Measurements from ENCODE around the gene CHMP2A.

Gene CHMP2A

GRCh38 chr19:58563034-58563573 is 8.2 kb upstream of the CHMP2A start:
- no peaks in the 10 kb centered on the region for H3K27me3 ChIP-seq (ENCODE audit: control insufficient read depth in 1 of 2, insufficient read depth in 1 of 2, low read length in 2 of 2)
- H3K9me3 ChIP-seq (ENCODE audit: control insufficient read depth, low read length): no peaks in the 10 kb centered on the region
- H3K79me1 ChIP-seq (replicated peaks; ENCODE audit: low read length, poor library complexity, severe bottlenecking): peaks cover 26% of the 10 kb centered on the region
- H3K4me2 ChIP-seq (ENCODE audit: low read length, poor library complexity, severe bottlenecking): no peak overlapping the region
- H3K14ac ChIP-seq (ENCODE audit: low read length in 2 of 2): no peak overlapping the region
- 37% methylated on average over 40 of the region's 40 CpGs for WGBS
- peak overlapping the region; percentile 26 to 70 for H3K4me3 ChIP-seq (ENCODE audit: insufficient read depth in 1 of 2, low read depth in 1 of 2, low read length in 2 of 2)
- peak overlapping the region; percentile 74 for H3K9ac ChIP-seq (ENCODE audit: low read length)
- DNase-seq: no peak
- no peak overlapping the region for H3K27ac ChIP-seq (ENCODE audit: low read length, poor library complexity, severe bottlenecking)
- H3K18ac ChIP-seq (ENCODE audit: low read depth in 1 of 2, low read length in 2 of 2): no peak overlapping the region
- no peak overlapping the region for H3K4ac ChIP-seq (ENCODE audit: low read depth in 1 of 2, low read length in 2 of 2)
- no peak overlapping the region for H2BK12ac ChIP-seq (ENCODE audit: low read length in 2 of 2)
- no peak overlapping the region for H2BK5ac ChIP-seq (ENCODE audit: low read depth, low read length, poor library complexity, severe bottlenecking)
- H2AFZ ChIP-seq (ENCODE audit: low read depth, low read length): no peak overlapping the region
- H4K8ac ChIP-seq (ENCODE audit: low read length): peak overlapping the region; percentile 82
- peaks cover 19 to 22% of the 10 kb centered on the region in 2 experiments for H3K36me3 ChIP-seq (ENCODE audit: control insufficient read depth in 1 of 2, insufficient read depth in 2 of 2, low read depth in 1 of 2, low read length in 2 of 2)
- no peak overlapping the region for H2BK120ac ChIP-seq (ENCODE audit: low read depth, low read length)
- no peak overlapping the region for H2BK15ac ChIP-seq (ENCODE audit: low read depth, poor library complexity, severe bottlenecking)
- H3K4me1 ChIP-seq (ENCODE audit: control insufficient read depth, insufficient read depth, low read depth, low read length): peaks cover 18% of the 10 kb centered on the region
- no peak overlapping the region for H2AK5ac ChIP-seq (ENCODE audit: low read length, severe bottlenecking)
- no peak overlapping the region for H4K91ac ChIP-seq (ENCODE audit: low read length)
- H3K23ac ChIP-seq (ENCODE audit: low read length in 2 of 2): peak overlapping the region in 1 of 2 experiments; percentile 20

- no peak overlapping the region for H3K27ac ChIP-seq (ENCODE audit: low read length, poor library complexity, severe bottlenecking)
- no peak overlapping the region for H2BK120ac ChIP-seq (ENCODE audit: low read depth, low read length)
- H2BK12ac ChIP-seq (ENCODE audit: low read length in 2 of 2): no peak overlapping the region
- 52% methylated on average over 102 of the region's 107 CpGs for WGBS
- no peaks in the 10 kb centered on the region for H3K9me3 ChIP-seq (ENCODE audit: control insufficient read depth, low read length)
- H2BK15ac ChIP-seq (ENCODE audit: low read depth, poor library complexity, severe bottlenecking): no peak overlapping the region
- H3K23ac ChIP-seq (ENCODE audit: low read length in 2 of 2): peak overlapping the region in 1 of 2 experiments; percentile 0
- H3K14ac ChIP-seq (ENCODE audit: low read length in 2 of 2): no peak overlapping the region
- H2BK5ac ChIP-seq (ENCODE audit: low read depth, low read length, poor library complexity, severe bottlenecking): no peak overlapping the region
- peaks cover 19% of the 10 kb centered on the region for H3K4me1 ChIP-seq (ENCODE audit: control insufficient read depth, insufficient read depth, low read depth, low read length)
- peaks cover 26% of the 10 kb centered on the region for H3K79me1 ChIP-seq (replicated peaks; ENCODE audit: low read length, poor library complexity, severe bottlenecking)
- no peak overlapping the region for H2AK5ac ChIP-seq (ENCODE audit: low read length, severe bottlenecking)
- H4K8ac ChIP-seq (ENCODE audit: low read length): peak overlapping the region; percentile 82
- H3K9ac ChIP-seq (ENCODE audit: low read length): peak overlapping the region; percentile 74
- peak overlapping the region in 1 of 2 experiments; percentile 32 for H3K18ac ChIP-seq (ENCODE audit: low read depth in 1 of 2, low read length in 2 of 2)
- H3K27me3 ChIP-seq (ENCODE audit: control insufficient read depth in 1 of 2, insufficient read depth in 1 of 2, low read length in 2 of 2): no peaks in the 10 kb centered on the region
- H4K91ac ChIP-seq (ENCODE audit: low read length): peak overlapping the region; percentile 70
- peaks cover 13 to 21% of the 10 kb centered on the region in 2 experiments for H3K36me3 ChIP-seq (ENCODE audit: control insufficient read depth in 1 of 2, insufficient read depth in 2 of 2, low read depth in 1 of 2, low read length in 2 of 2)
- no peak for DNase-seq
- H3K4me3 ChIP-seq (ENCODE audit: insufficient read depth in 1 of 2, low read depth in 1 of 2, low read length in 2 of 2): peak overlapping the region; percentile 26 to 70
- H2AFZ ChIP-seq (ENCODE audit: low read depth, low read length): no peak overlapping the region
- H3K4me2 ChIP-seq (ENCODE audit: low read length, poor library complexity, severe bottlenecking): no peak overlapping the region
- peak overlapping the region in 1 of 2 experiments; percentile 9 for H3K4ac ChIP-seq (ENCODE audit: low read depth in 1 of 2, low read length in 2 of 2)
Measured at GRCh38 chr19:58562122-58563033, 7.5 kb upstream of the CHMP2A start.

- Histone ChIP-seq H3K27ac (ENCODE audit: low read length, poor library complexity, severe bottlenecking) (no peak overlapping the region), H3K79me1 (replicated peaks; ENCODE audit: low read length, poor library complexity, severe bottlenecking) (peaks cover 26% of the 10 kb centered on the region), H4K91ac (ENCODE audit: low read length) (peak overlapping the region; percentile 37), H2BK5ac (ENCODE audit: low read depth, low read length, poor library complexity, severe bottlenecking) (no peak overlapping the region), H2AK5ac (ENCODE audit: low read length, severe bottlenecking) (no peak overlapping the region), H3K4me2 (ENCODE audit: low read length, poor library complexity, severe bottlenecking) (no peak overlapping the region), H2BK120ac (ENCODE audit: low read depth, low read length) (no peak overlapping the region), H4K8ac (ENCODE audit: low read length) (peak overlapping the region; percentile 82), H3K9ac (ENCODE audit: low read length) (peak overlapping the region; percentile 74), H2BK12ac (ENCODE audit: low read length in 2 of 2) (no peak overlapping the region), H3K9me3 (ENCODE audit: control insufficient read depth, low read length) (no peaks in the 10 kb centered on the region), H3K4ac (ENCODE audit: low read depth in 1 of 2, low read length in 2 of 2) (no peak overlapping the region), H3K14ac (ENCODE audit: low read length in 2 of 2) (no peak overlapping the region), H3K27me3 (ENCODE audit: control insufficient read depth in 1 of 2, insufficient read depth in 1 of 2, low read length in 2 of 2) (no peaks in the 10 kb centered on the region), H2AFZ (ENCODE audit: low read depth, low read length) (no peak overlapping the region), H3K4me3 (ENCODE audit: insufficient read depth in 1 of 2, low read depth in 1 of 2, low read length in 2 of 2) (peak overlapping the region in 1 of 2 experiments; percentile 70), H3K18ac (ENCODE audit: low read depth in 1 of 2, low read length in 2 of 2) (no peak overlapping the region), H3K36me3 (ENCODE audit: control insufficient read depth in 1 of 2, insufficient read depth in 2 of 2, low read depth in 1 of 2, low read length in 2 of 2) (peaks cover 8 to 22% of the 10 kb centered on the region in 2 experiments), H2BK15ac (ENCODE audit: low read depth, poor library complexity, severe bottlenecking) (no peak overlapping the region), H3K23ac (ENCODE audit: low read length in 2 of 2) (no peak overlapping the region), H3K4me1 (ENCODE audit: control insufficient read depth, insufficient read depth, low read depth, low read length) (peaks cover 27% of the 10 kb centered on the region)
- WGBS: 92% methylated on average over 16 of the region's 16 CpGs
- no peak for DNase-seq
Measured at GRCh38 chr19:58561373-58562121, 6.6 kb upstream of the CHMP2A start.

- Histone ChIP-seq H2BK5ac (ENCODE audit: low read depth, low read length, poor library complexity, severe bottlenecking) (no peak overlapping the region), H3K4me3 (ENCODE audit: insufficient read depth in 1 of 2, low read depth in 1 of 2, low read length in 2 of 2) (no peak overlapping the region), H2AK5ac (ENCODE audit: low read length, severe bottlenecking) (no peak overlapping the region), H4K91ac (ENCODE audit: low read length) (no peak overlapping the region), H3K4me2 (ENCODE audit: low read length, poor library complexity, severe bottlenecking) (no peak overlapping the region), H3K9ac (ENCODE audit: low read length) (no peak overlapping the region), H3K4me1 (ENCODE audit: control insufficient read depth, insufficient read depth, low read depth, low read length) (peaks cover 33% of the 10 kb centered on the region), H3K4ac (ENCODE audit: low read depth in 1 of 2, low read length in 2 of 2) (no peak overlapping the region), H3K27me3 (ENCODE audit: control insufficient read depth in 1 of 2, insufficient read depth in 1 of 2, low read length in 2 of 2) (no peaks in the 10 kb centered on the region), H3K14ac (ENCODE audit: low read length in 2 of 2) (no peak overlapping the region), H2AFZ (ENCODE audit: low read depth, low read length) (no peak overlapping the region), H2BK15ac (ENCODE audit: low read depth, poor library complexity, severe bottlenecking) (no peak overlapping the region), H3K9me3 (ENCODE audit: control insufficient read depth, low read length) (no peaks in the 10 kb centered on the region), H2BK120ac (ENCODE audit: low read depth, low read length) (no peak overlapping the region), H3K27ac (ENCODE audit: low read length, poor library complexity, severe bottlenecking) (no peak overlapping the region), H3K36me3 (ENCODE audit: control insufficient read depth in 1 of 2, insufficient read depth in 2 of 2, low read depth in 1 of 2, low read length in 2 of 2) (peaks cover 10 to 28% of the 10 kb centered on the region in 2 experiments), H3K79me1 (replicated peaks; ENCODE audit: low read length, poor library complexity, severe bottlenecking) (peaks cover 26% of the 10 kb centered on the region), H3K18ac (ENCODE audit: low read depth in 1 of 2, low read length in 2 of 2) (no peak overlapping the region), H3K23ac (ENCODE audit: low read length in 2 of 2) (no peak overlapping the region), H4K8ac (ENCODE audit: low read length) (no peak overlapping the region), H2BK12ac (ENCODE audit: low read length in 2 of 2) (no peak overlapping the region)
- DNase-seq: no peak
Measured at GRCh38 chr19:58560921-58561320, 6.0 kb upstream of the CHMP2A start.

Data from mesenchymal stem cell (in vitro differentiated cells and primary cell).